ENCODE data around the gene ERH.

The ERH gene

GRCh38 chr14:69427596-69427995, 29.5 kb upstream of the ERH start:
- TF ChIP-seq, protein P1, sequence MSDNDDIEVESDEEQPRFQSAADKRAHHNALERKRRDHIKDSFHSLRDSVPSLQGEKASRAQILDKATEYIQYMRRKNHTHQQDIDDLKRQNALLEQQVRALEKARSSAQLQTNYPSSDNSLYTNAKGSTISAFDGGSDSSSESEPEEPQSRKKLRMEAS (IDR thresholded peaks at IDR 0.05): no peak
- TF ChIP-seq TCF12 (IDR thresholded peaks at IDR 0.05; ENCODE audit: low read depth): no peak

DNA sequence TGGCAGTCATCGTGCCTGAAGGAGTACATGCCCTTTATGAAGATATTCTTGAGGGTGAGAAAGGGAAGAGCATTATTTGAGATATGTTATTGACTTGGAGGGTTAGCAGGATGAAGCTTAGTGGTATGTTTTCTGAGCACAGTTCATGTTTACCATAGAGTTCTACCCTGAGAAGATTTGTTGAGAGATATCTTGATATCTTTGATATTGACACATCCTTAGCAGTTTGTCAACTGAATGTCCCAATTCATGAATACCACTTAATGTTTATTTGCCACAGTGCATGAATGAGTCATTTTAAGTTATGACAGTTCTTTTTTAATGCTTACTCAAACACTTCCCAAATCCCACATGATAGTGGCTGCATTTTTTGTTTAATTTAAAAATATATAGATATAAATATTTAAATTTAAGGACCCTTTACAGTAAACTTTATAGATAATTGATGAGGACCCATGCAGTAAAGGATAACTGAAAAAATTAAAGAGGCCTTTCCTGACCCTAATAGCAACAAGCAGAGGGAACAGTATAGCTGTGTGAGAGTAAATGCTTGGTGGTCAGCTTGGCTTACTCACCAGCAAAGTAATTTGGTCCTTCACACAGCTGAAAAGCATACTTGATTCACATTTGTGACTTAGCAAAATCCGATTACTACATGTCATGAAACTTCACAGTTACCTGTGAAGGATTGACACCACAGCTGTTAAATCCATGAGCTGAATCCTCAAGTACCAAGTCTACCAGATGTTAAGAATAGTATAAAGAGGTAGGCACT, 26.2 kb upstream of the ERH start:
- no peak for TF ChIP-seq EGR1 (IDR thresholded peaks at IDR 0.05)
- TF ChIP-seq TAF1 (IDR thresholded peaks at IDR 0.05; ENCODE audit: low read depth): no peak
- TF ChIP-seq, protein P2, sequence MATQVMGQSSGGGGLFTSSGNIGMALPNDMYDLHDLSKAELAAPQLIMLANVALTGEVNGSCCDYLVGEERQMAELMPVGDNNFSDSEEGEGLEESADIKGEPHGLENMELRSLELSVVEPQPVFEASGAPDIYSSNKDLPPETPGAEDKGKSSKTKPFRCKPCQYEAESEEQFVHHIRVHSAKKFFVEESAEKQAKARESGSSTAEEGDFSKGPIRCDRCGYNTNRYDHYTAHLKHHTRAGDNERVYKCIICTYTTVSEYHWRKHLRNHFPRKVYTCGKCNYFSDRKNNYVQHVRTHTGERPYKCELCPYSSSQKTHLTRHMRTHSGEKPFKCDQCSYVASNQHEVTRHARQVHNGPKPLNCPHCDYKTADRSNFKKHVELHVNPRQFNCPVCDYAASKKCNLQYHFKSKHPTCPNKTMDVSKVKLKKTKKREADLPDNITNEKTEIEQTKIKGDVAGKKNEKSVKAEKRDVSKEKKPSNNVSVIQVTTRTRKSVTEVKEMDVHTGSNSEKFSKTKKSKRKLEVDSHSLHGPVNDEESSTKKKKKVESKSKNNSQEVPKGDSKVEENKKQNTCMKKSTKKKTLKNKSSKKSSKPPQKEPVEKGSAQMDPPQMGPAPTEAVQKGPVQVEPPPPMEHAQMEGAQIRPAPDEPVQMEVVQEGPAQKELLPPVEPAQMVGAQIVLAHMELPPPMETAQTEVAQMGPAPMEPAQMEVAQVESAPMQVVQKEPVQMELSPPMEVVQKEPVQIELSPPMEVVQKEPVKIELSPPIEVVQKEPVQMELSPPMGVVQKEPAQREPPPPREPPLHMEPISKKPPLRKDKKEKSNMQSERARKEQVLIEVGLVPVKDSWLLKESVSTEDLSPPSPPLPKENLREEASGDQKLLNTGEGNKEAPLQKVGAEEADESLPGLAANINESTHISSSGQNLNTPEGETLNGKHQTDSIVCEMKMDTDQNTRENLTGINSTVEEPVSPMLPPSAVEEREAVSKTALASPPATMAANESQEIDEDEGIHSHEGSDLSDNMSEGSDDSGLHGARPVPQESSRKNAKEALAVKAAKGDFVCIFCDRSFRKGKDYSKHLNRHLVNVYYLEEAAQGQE (IDR thresholded peaks at IDR 0.05; ENCODE audit: low read depth): no peak
- TF ChIP-seq RAD21 (IDR thresholded peaks at IDR 0.05; ENCODE audit: low read depth): no peak
- TF ChIP-seq TEAD4 (IDR thresholded peaks at IDR 0.05): no peak
- TF ChIP-seq, protein P1 (IDR thresholded peaks at IDR 0.05): no peak
- TF ChIP-seq NFIC (IDR thresholded peaks at IDR 0.05): no peak

- no peak for TF ChIP-seq TEAD4 (IDR thresholded peaks at IDR 0.05)
- no peak for TF ChIP-seq CEBPB (IDR thresholded peaks at IDR 0.05)
- no peak for TF ChIP-seq EGR1 (IDR thresholded peaks at IDR 0.05)
- TF ChIP-seq, protein P2 (IDR thresholded peaks at IDR 0.05; ENCODE audit: low read depth): no peak
- TF ChIP-seq, protein P3, sequence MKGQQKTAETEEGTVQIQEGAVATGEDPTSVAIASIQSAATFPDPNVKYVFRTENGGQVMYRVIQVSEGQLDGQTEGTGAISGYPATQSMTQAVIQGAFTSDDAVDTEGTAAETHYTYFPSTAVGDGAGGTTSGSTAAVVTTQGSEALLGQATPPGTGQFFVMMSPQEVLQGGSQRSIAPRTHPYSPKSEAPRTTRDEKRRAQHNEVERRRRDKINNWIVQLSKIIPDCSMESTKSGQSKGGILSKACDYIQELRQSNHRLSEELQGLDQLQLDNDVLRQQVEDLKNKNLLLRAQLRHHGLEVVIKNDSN (IDR thresholded peaks at IDR 0.05): no peak
- TF ChIP-seq TCF12 (IDR thresholded peaks at IDR 0.05; ENCODE audit: low read depth): no peak
- TF ChIP-seq, protein P1 (IDR thresholded peaks at IDR 0.05): no peak
- TF ChIP-seq FOXM1 (IDR thresholded peaks at IDR 0.05; ENCODE audit: borderline replicate concordance, low read depth): no peak
- TF ChIP-seq NFIC (IDR thresholded peaks at IDR 0.05): no peak
- no peak for TF ChIP-seq TAF1 (IDR thresholded peaks at IDR 0.05; ENCODE audit: low read depth)
- TF ChIP-seq RAD21 (IDR thresholded peaks at IDR 0.05; ENCODE audit: low read depth): no peak
- no peak for TF ChIP-seq ZBTB7A (IDR thresholded peaks at IDR 0.05; ENCODE audit: low read depth)
- TF ChIP-seq YY1 (IDR thresholded peaks at IDR 0.05; ENCODE audit: low read depth): no peak
Measured at GRCh38 chr14:69423279-69423678, 25.2 kb upstream of the ERH start.

- TF ChIP-seq, protein P2 (IDR thresholded peaks at IDR 0.05; ENCODE audit: low read depth): no peak
- TF ChIP-seq, protein P3 (IDR thresholded peaks at IDR 0.05): no peak
- TF ChIP-seq RAD21 (IDR thresholded peaks at IDR 0.05; ENCODE audit: low read depth) (no peak), NFIC (IDR thresholded peaks at IDR 0.05) (no peak)
Measured at GRCh38 chr14:69413483-69413882, 15.4 kb upstream of the ERH start.

GRCh38 chr14:69408331-69408960, 10.3 kb upstream of the ERH start:
- TF ChIP-seq ZBTB7A (IDR thresholded peaks at IDR 0.05; ENCODE audit: low read depth): no peak
- TF ChIP-seq TCF12 (IDR thresholded peaks at IDR 0.05; ENCODE audit: low read depth): no peak
- TF ChIP-seq RAD21 (IDR thresholded peaks at IDR 0.05; ENCODE audit: low read depth): no peak
- TF ChIP-seq EP300 (IDR thresholded peaks at IDR 0.05; ENCODE audit: borderline replicate concordance): no peak
- TF ChIP-seq, protein P2 (IDR thresholded peaks at IDR 0.05; ENCODE audit: low read depth): no peak
- TF ChIP-seq CREB1 (IDR thresholded peaks at IDR 0.05; ENCODE audit: low read depth): no peak
- TF ChIP-seq TEAD4 (IDR thresholded peaks at IDR 0.05): no peak
